SK-N-MC (cell line): Measurements from ENCODE around the gene FBXO17.
"Not testable (repeated sequence)": the region's sequence is repeated elsewhere in the genome, so short reads cannot be mapped to it uniquely, and the experiment has no call there.

Experiments
- DNase-seq: peaks from one replicate; pipeline ENCODE4 v3.0.0-alpha.2; 2011; ENCODE audit warnings: low read depth, low spot score
- H3K27ac ChIP-seq: fragments of 200-600 bp; sonication (generic); 2 replicates; pipeline ENCODE4 v1.5.1; 2016; ENCODE audit warnings: mixed run types
- H3K36me3 ChIP-seq: fragments of 200-600 bp; sonication (generic); 2 replicates; pipeline ENCODE4 v1.6.1; 2017; ENCODE audit warnings: antibody characterized with exemption, low read length, mixed read lengths; ENCODE audit not compliant: insufficient read depth
- H3K4me3 ChIP-seq: fragments of 200-600 bp; sonication (generic); 2 replicates; pipeline ENCODE4 v1.5.1; 2016
- H3K9ac ChIP-seq: fragments of 200-600 bp; sonication (generic); 2 replicates; pipeline ENCODE4 v1.8.0; 2017; ENCODE audit warnings: mixed run types, mixed read lengths; ENCODE audit not compliant: insufficient read length
- H3K9me3 ChIP-seq: fragments of 200-600 bp; sonication (generic); 2 replicates; pipeline ENCODE4 v1.6.1; 2017; ENCODE audit warnings: low read depth, mild to moderate bottlenecking, antibody characterized with exemption, low read length, moderate library complexity, mixed read lengths
- EZH2 ChIP-seq: fragments of 200-600 bp; sonication (generic); IDR thresholded peaks from one replicate; pipeline ENCODE4 v1.6.1; 2017; ENCODE audit warnings: antibody characterized with exemption
- FOXP2 ChIP-seq: optimal IDR thresholded peaks from 2 replicates; pipeline ENCODE3; 2011; ENCODE audit warnings: mild to moderate bottlenecking, moderate library complexity; ENCODE audit not compliant: insufficient read depth; ENCODE audit errors: extremely low read length, control extremely low read depth
- POLR2AphosphoS5 ChIP-seq: IDR thresholded peaks from 2 replicates; pipeline ENCODE4 v1.6.1; 2012; ENCODE audit warnings: mild to moderate bottlenecking, low read depth, low read length, borderline replicate concordance

The FBXO17 gene

DNA sequence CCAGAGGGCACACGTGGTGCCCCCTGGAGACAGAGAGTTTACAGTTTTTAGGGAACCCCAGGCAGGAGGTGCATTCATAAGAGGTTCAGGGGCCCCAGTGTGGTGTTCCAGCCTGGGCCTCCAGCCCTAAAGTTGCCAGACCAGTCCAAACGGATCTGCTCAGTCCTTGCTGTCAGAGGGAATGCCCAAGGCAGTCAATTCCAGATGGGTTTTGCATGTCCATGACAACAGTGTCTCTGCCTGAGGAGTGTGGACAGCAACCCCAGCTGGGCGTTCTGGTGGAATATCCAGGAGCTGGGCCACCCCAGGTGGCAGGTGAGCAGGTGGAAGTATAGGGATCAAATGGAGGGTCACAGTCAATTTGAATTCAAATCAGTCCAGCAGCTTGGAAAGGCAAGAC lies 31.6 kb upstream of the FBXO17 start:
- H3K9ac ChIP-seq: no peak overlapping the region
- no peak overlapping the region for H3K27ac ChIP-seq
- DNase-seq: no peak

GRCh38 chr19:39004403-39004802 lies 28.9 kb upstream of the FBXO17 start:
- Histone ChIP-seq H3K4me3 (no peak overlapping the region), H3K9ac (no peak overlapping the region), H3K9me3 (no peaks in the 10 kb centered on the region), H3K36me3 (no peaks in the 10 kb centered on the region), H3K27ac (no peak overlapping the region)
- DNase-seq: no peak
- no peak for TF ChIP-seq POLR2AphosphoS5
- TF ChIP-seq EZH2: no peak
- TF ChIP-seq FOXP2: no peak

More for the DNA sequence above, 31.6 kb upstream of the FBXO17 start:
- Histone ChIP-seq H3K4me3 (no peak overlapping the region), H3K36me3 (no peaks in the 10 kb centered on the region), H3K9me3 (no peaks in the 10 kb centered on the region)
- TF ChIP-seq EZH2 (no peak), POLR2AphosphoS5 (no peak), FOXP2 (no peak)

- no peak overlapping the region for H3K4me3 ChIP-seq
- no peak overlapping the region for H3K9ac ChIP-seq
- no peak for TF ChIP-seq POLR2AphosphoS5
- no peak for TF ChIP-seq FOXP2
- no peak for TF ChIP-seq EZH2
- no peak overlapping the region for H3K27ac ChIP-seq
- no peak for DNase-seq
- no peaks in the 10 kb centered on the region for H3K9me3 ChIP-seq
- no peaks in the 10 kb centered on the region for H3K36me3 ChIP-seq
These were observed 28.3 kb upstream of the FBXO17 start for GRCh38 chr19:39003796-39004195.

- no peak for TF ChIP-seq POLR2AphosphoS5
- TF ChIP-seq FOXP2: no peak
- no peak for TF ChIP-seq EZH2
- Histone ChIP-seq H3K9ac (no peak overlapping the region), H3K27ac (no peak overlapping the region), H3K4me3 (no peak overlapping the region), H3K36me3 (no peaks in the 10 kb centered on the region), H3K9me3 (no peaks in the 10 kb centered on the region)
- DNase-seq: no peak
These were observed 27.6 kb upstream of the FBXO17 start for GRCh38 chr19:39003188-39003587.

DNA sequence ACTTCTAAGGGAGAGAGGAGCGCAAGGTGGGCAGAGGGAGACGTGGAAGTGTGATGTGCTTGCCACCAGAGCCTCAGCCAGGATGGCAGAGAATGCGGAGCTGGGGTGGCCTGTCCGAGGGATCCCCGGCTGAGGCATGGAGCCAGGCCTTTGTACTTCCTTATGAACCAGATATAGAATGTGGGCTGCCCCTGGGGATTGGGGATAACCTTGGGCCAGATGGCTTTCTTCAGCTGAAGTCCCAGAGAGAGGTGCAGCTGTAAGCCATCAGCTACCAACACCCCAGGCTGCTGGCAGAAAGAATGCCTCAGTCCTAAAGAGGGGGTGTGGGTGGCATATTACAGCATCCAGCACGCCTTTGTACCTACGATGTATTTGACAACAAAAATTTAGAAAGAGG lies 25.5 kb upstream of the FBXO17 start:
- H3K9me3 ChIP-seq: no peaks in the 10 kb centered on the region
- H3K9ac ChIP-seq: no peak overlapping the region
- no peak overlapping the region for H3K27ac ChIP-seq
- no peak for DNase-seq
- no peaks in the 10 kb centered on the region for H3K36me3 ChIP-seq
- H3K4me3 ChIP-seq: no peak overlapping the region
- TF ChIP-seq EZH2 (no peak), FOXP2 (no peak), POLR2AphosphoS5 (no peak)

- H3K27ac ChIP-seq, H3K36me3 ChIP-seq, H3K9me3 ChIP-seq, DNase-seq, H3K9ac ChIP-seq, H3K4me3 ChIP-seq: not testable (repeated sequence)
These were observed 22.0 kb upstream of the FBXO17 start for GRCh38 chr19:38997576-38997975.

GRCh38 chr19:38993271-38993670 lies 17.7 kb upstream of the FBXO17 start:
- no peak overlapping the region for H3K27ac ChIP-seq
- H3K36me3 ChIP-seq: no peaks in the 10 kb centered on the region
- DNase-seq: no peak
- H3K9ac ChIP-seq: no peak overlapping the region
- no peaks in the 10 kb centered on the region for H3K9me3 ChIP-seq
- TF ChIP-seq FOXP2: no peak
- TF ChIP-seq POLR2AphosphoS5: no peak
- no peak for TF ChIP-seq EZH2
- no peak overlapping the region for H3K4me3 ChIP-seq

GRCh38 chr19:38990949-38991697 lies 15.6 kb upstream of the FBXO17 start:
- Histone ChIP-seq H3K4me3 (no peak overlapping the region), H3K27ac (no peak overlapping the region), H3K9me3 (no peaks in the 10 kb centered on the region), H3K9ac (no peak overlapping the region), H3K36me3 (no peaks in the 10 kb centered on the region)
- TF ChIP-seq FOXP2 (no peak), POLR2AphosphoS5 (no peak), EZH2 (no peak)
- no peak for DNase-seq

GRCh38 chr19:38989614-38990013 lies 14.1 kb upstream of the FBXO17 start:
- not testable (repeated sequence) for H3K36me3 ChIP-seq, H3K27ac ChIP-seq, H3K4me3 ChIP-seq, H3K9ac ChIP-seq, DNase-seq, H3K9me3 ChIP-seq
